ENCODE results near the gene SCNN1G. TPM values are rescaled to one million over a fixed set of nuclear protein-coding genes. Genes with fewer than 3 reads are reported as not detected.

SCNN1G gene
- total RNA-seq, 1 experiment from 2014 or later: not detected

DNA sequence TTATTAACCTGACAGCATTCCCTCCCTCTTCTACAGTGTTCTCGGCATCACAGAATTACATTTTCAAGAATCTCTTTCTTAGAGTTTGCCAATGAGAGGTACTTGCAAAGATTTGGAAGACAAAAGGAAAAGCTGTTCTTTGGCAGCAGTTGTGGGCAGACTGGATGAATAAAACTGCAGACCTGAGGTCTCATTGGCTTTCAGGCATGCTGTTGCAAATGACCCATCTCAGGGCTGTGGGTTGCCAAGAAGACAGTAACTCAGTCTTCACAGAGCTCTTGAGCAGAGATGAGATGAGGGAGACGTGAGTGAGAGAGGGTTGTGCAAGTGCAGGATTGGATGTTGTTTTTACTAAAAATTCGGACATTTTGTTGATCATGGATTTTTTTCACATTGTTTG, 22.0 kb upstream of the SCNN1G start:
- Histone ChIP-seq H4K20me1 (ENCODE audit: insufficient read depth) (no peaks in the 10 kb centered on the region), H3K4me3 (replicated peaks in 1 of 2; ENCODE audit: low read depth in 1 of 2, low read length in 2 of 2) (no peak overlapping the region), H3K4me1 (ENCODE audit: control insufficient read depth in 1 of 2, insufficient read depth in 2 of 2, low read length in 2 of 2) (no peaks in the 10 kb centered on the region), H3K27ac (ENCODE audit: low read depth, low read length) (no peak overlapping the region), H2AFZ (ENCODE audit: low read depth, low read length, poor library complexity, severe bottlenecking) (no peak overlapping the region), H3K36me3 (ENCODE audit: control insufficient read depth in 1 of 2, insufficient read depth in 2 of 2, low read length in 2 of 2) (no peaks in the 10 kb centered on the region), H3K9me3 (ENCODE audit: control insufficient read depth in 1 of 2, insufficient read depth in 1 of 2, low read depth in 1 of 2, low read length in 2 of 2) (no peaks in the 10 kb centered on the region), H3K4me2 (ENCODE audit: low read length) (no peak overlapping the region), H3K27me3 (ENCODE audit: insufficient read depth, low read length) (no peaks in the 10 kb centered on the region), H3K9me2 (ENCODE audit: insufficient read depth) (no peaks in the 10 kb centered on the region), H3K9ac (ENCODE audit: low read length) (no peak overlapping the region), H3K79me2 (ENCODE audit: insufficient read depth, low read length) (no peaks in the 10 kb centered on the region)
- DNase-seq (ENCODE audit: low read depth, low spot score): no peak
- CTCF ChIA-PET: no interaction called here
- POLR2A ChIA-PET: no interaction called here
- no peak for ATAC-seq
- BruUV-seq (replicated peaks): no TSS peak
- intact Hi-C loops (cut with micrococcal nuclease): no loop called here
- TF ChIP-seq EGR1 (IDR thresholded peaks at IDR 0.05; ENCODE audit: low read depth) (no peak), POLR2AphosphoS5 (IDR thresholded peaks at IDR 0.05; ENCODE audit: low read depth, low read length) (no peak), EZH2phosphoT487 (IDR thresholded peaks at IDR 0.05; ENCODE audit: borderline replicate concordance) (no peak), ELF1 (IDR thresholded peaks at IDR 0.05; ENCODE audit: borderline replicate concordance, low read depth) (no peak), ZNF274 (IDR thresholded peaks at IDR 0.05; ENCODE audit: low read depth, low read length) (no peak), CBX3 (IDR thresholded peaks at IDR 0.05; ENCODE audit: low read depth) (no peak), YY1 (IDR thresholded peaks at IDR 0.05; ENCODE audit: extremely low read depth, insufficient replicate concordance, low read depth, low read length) (no peak), CEBPB (IDR thresholded peaks at IDR 0.05; ENCODE audit: low read depth) (no peak), JUND (IDR thresholded peaks at IDR 0.05) (no peak), TCF7L2 (IDR thresholded peaks at IDR 0.05; ENCODE audit: borderline replicate concordance, extremely low read depth, insufficient read depth, insufficient read length) (no peak), SIN3A (IDR thresholded peaks at IDR 0.05; ENCODE audit: low read depth) (no peak), ZFX (IDR thresholded peaks at IDR 0.05) (no peak), EZH2 (IDR thresholded peaks at IDR 0.05) (no peak)
- TF ChIP-seq, protein P1, sequence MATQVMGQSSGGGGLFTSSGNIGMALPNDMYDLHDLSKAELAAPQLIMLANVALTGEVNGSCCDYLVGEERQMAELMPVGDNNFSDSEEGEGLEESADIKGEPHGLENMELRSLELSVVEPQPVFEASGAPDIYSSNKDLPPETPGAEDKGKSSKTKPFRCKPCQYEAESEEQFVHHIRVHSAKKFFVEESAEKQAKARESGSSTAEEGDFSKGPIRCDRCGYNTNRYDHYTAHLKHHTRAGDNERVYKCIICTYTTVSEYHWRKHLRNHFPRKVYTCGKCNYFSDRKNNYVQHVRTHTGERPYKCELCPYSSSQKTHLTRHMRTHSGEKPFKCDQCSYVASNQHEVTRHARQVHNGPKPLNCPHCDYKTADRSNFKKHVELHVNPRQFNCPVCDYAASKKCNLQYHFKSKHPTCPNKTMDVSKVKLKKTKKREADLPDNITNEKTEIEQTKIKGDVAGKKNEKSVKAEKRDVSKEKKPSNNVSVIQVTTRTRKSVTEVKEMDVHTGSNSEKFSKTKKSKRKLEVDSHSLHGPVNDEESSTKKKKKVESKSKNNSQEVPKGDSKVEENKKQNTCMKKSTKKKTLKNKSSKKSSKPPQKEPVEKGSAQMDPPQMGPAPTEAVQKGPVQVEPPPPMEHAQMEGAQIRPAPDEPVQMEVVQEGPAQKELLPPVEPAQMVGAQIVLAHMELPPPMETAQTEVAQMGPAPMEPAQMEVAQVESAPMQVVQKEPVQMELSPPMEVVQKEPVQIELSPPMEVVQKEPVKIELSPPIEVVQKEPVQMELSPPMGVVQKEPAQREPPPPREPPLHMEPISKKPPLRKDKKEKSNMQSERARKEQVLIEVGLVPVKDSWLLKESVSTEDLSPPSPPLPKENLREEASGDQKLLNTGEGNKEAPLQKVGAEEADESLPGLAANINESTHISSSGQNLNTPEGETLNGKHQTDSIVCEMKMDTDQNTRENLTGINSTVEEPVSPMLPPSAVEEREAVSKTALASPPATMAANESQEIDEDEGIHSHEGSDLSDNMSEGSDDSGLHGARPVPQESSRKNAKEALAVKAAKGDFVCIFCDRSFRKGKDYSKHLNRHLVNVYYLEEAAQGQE (IDR thresholded peaks at IDR 0.05; ENCODE audit: low read depth): no peak
- TF ChIP-seq, protein P2, sequence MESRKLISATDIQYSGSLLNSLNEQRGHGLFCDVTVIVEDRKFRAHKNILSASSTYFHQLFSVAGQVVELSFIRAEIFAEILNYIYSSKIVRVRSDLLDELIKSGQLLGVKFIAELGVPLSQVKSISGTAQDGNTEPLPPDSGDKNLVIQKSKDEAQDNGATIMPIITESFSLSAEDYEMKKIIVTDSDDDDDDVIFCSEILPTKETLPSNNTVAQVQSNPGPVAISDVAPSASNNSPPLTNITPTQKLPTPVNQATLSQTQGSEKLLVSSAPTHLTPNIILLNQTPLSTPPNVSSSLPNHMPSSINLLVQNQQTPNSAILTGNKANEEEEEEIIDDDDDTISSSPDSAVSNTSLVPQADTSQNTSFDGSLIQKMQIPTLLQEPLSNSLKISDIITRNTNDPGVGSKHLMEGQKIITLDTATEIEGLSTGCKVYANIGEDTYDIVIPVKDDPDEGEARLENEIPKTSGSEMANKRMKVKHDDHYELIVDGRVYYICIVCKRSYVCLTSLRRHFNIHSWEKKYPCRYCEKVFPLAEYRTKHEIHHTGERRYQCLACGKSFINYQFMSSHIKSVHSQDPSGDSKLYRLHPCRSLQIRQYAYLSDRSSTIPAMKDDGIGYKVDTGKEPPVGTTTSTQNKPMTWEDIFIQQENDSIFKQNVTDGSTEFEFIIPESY (IDR thresholded peaks at IDR 0.05; ENCODE audit: extremely low read depth, insufficient replicate concordance, low read length): no peak
- TF ChIP-seq, protein P3, sequence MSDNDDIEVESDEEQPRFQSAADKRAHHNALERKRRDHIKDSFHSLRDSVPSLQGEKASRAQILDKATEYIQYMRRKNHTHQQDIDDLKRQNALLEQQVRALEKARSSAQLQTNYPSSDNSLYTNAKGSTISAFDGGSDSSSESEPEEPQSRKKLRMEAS (IDR thresholded peaks at IDR 0.05): no peak
- RAD21 ChIA-PET (ENCODE audit: low non-redundant PET in 1 of 2, low total read pairs in 2 of 2, uncharacterized antibody in 2 of 2, unreplicated experiment in 2 of 2): no interaction called here

Data from HCT116 (cell line).